Measurements from ENCODE around the gene POLR1H. TPM values are rescaled to one million over a fixed set of nuclear protein-coding genes. Genes with fewer than 3 reads are reported as not detected.
A peak's percentile ranks its signal among the peaks of the same experiment; 100 is the strongest.

POLR1H gene
- total RNA-seq, 1 donor from 2014 or later: 30.3 TPM

- H3K4me3 ChIP-seq (ENCODE audit: low read depth, low read length): peak overlapping the region; percentile 83
- TF ChIP-seq CTCF (conservative IDR thresholded peaks at IDR 0.05; ENCODE audit: low read depth, low read length): no peak
- DNase-seq (ENCODE audit: low read depth): no peak
These were observed 416 bp upstream of the POLR1H start for GRCh38 chr6:30060606-30061091.

- DNase-seq (ENCODE audit: low read depth): no peak
- H3K4me3 ChIP-seq (ENCODE audit: low read depth, low read length): peak overlapping the region; percentile 83
- TF ChIP-seq CTCF (conservative IDR thresholded peaks at IDR 0.05; ENCODE audit: low read depth, low read length): no peak
These were observed 893 bp downstream of the POLR1H start for GRCh38 chr6:30061858-30062458.

GRCh38 chr6:30062471-30063178 is 1.6 kb downstream of the POLR1H start:
- no peak for DNase-seq (ENCODE audit: low read depth)
- H3K4me3 ChIP-seq (ENCODE audit: low read depth, low read length): peak overlapping the region; percentile 83
- no peak for TF ChIP-seq CTCF (conservative IDR thresholded peaks at IDR 0.05; ENCODE audit: low read depth, low read length)

- no peak for DNase-seq (ENCODE audit: low read depth)
- TF ChIP-seq CTCF (conservative IDR thresholded peaks at IDR 0.05; ENCODE audit: low read depth, low read length): no peak
- no peak overlapping the region for H3K4me3 ChIP-seq (ENCODE audit: low read depth, low read length)
These were observed 2.2 kb downstream of the POLR1H start for GRCh38 chr6:30063315-30063714.

- peak overlapping the region; percentile 70 for H3K4me3 ChIP-seq (ENCODE audit: low read depth, low read length)
- no peak for TF ChIP-seq CTCF (conservative IDR thresholded peaks at IDR 0.05; ENCODE audit: low read depth, low read length)
- DNase-seq (ENCODE audit: low read depth): no peak
These were observed 5.0 kb downstream of the POLR1H start for GRCh38 chr6:30066082-30066481.

GRCh38 chr6:30066577-30067459 is 5.8 kb downstream of the POLR1H start, which contains the start of gene PPP1R11:
Gene PPP1R11, plus strand, starts transcription at chr6:30067198. Its CDS starts 213 bp downstream, at chr6:30067411.
- no peak for TF ChIP-seq CTCF (conservative IDR thresholded peaks at IDR 0.05; ENCODE audit: low read depth, low read length)
- peak; percentile 87 for DNase-seq (ENCODE audit: low read depth)
- H3K4me3 ChIP-seq (ENCODE audit: low read depth, low read length): peak within 1 kb of the TSS; percentile 70

Data from epithelial cell of proximal tubule (primary cell).